HTERT RPE-1 (cell line): ENCODE data around the gene MACROD2.

ENCODE experiments used
- in situ Hi-C: fragments of 300-500 bp; cut with MboI; formaldehyde crosslinking; loops from 4 replicates; pipeline ENCODE4 v1.14.3; 2020; ENCODE audit warnings: low sequenced_read_pairs

Gene MACROD2

GRCh38 chr20:15848126-15848525 lies 1852.8 kb downstream of the MACROD2 start:
- in situ Hi-C loops, result no loop called here

- in situ Hi-C loops, result no loop called here
These were observed 1853.8 kb downstream of the MACROD2 start for GRCh38 chr20:15848995-15849610.

GRCh38 chr20:15851576-15852215 lies 1856.4 kb downstream of the MACROD2 start:
- in situ Hi-C loops, result no loop called here

GRCh38 chr20:15854911-15855310 lies 1859.6 kb downstream of the MACROD2 start:
- in situ Hi-C loops, result no loop called here

GRCh38 chr20:15857173-15857784 lies 1862.0 kb downstream of the MACROD2 start:
- in situ Hi-C loops, result no loop called here

GRCh38 chr20:15859061-15859460 lies 1863.7 kb downstream of the MACROD2 start:
- in situ Hi-C loops, result no loop called here

GRCh38 chr20:15860850-15861249 lies 1865.5 kb downstream of the MACROD2 start:
- in situ Hi-C loops, result no loop called here

GRCh38 chr20:15862178-15862577 lies 1866.9 kb downstream of the MACROD2 start:
- in situ Hi-C loops, result no loop called here

- in situ Hi-C loops, result no loop called here
These were observed 1868.4 kb downstream of the MACROD2 start for GRCh38 chr20:15863735-15864134.

- in situ Hi-C loops, result no loop called here
These were observed 1870.2 kb downstream of the MACROD2 start for GRCh38 chr20:15865553-15865952.

- in situ Hi-C loops, result no loop called here
These were observed 1871.8 kb downstream of the MACROD2 start for GRCh38 chr20:15866916-15867730.

- in situ Hi-C loops, result no loop called here
These were observed 1872.6 kb downstream of the MACROD2 start for GRCh38 chr20:15867899-15868298.

- in situ Hi-C loops, result no loop called here
These were observed 1880.1 kb downstream of the MACROD2 start for GRCh38 chr20:15875446-15875845.

- in situ Hi-C loops, result no loop called here
These were observed 1887.2 kb downstream of the MACROD2 start for GRCh38 chr20:15882553-15882952.

GRCh38 chr20:15886250-15886649 lies 1890.9 kb downstream of the MACROD2 start:
- in situ Hi-C loops, result no loop called here

GRCh38 chr20:15887387-15887786 lies 1892.1 kb downstream of the MACROD2 start:
- in situ Hi-C loops, result no loop called here

- in situ Hi-C loops, result no loop called here
These were observed 1893.7 kb downstream of the MACROD2 start for GRCh38 chr20:15889061-15889460.

GRCh38 chr20:15889514-15890256 lies 1894.4 kb downstream of the MACROD2 start:
- in situ Hi-C loops, result no loop called here

- in situ Hi-C loops, result no loop called here
These were observed 1895.2 kb downstream of the MACROD2 start for GRCh38 chr20:15890407-15890982.

- in situ Hi-C loops, result no loop called here
These were observed 1899.8 kb downstream of the MACROD2 start for GRCh38 chr20:15895126-15895525.
